SK-N-SH (cell line): ENCODE measurements around the gene DLL4.

Experiments
- GABPA ChIP-seq: IDR thresholded peaks from 2 replicates; pipeline ENCODE4 v1.4.0; 2012; ENCODE audit warnings: low read depth, mild to moderate bottlenecking
- ZBTB33 ChIP-seq: IDR thresholded peaks from 2 replicates; pipeline ENCODE4 v1.4.0; 2012; ENCODE audit warnings: low read depth, borderline replicate concordance
- TF ChIP-seq, protein P1 (sequence below): IDR thresholded peaks from 2 replicates; pipeline ENCODE4; 2012

- TF ChIP-seq, protein P1, sequence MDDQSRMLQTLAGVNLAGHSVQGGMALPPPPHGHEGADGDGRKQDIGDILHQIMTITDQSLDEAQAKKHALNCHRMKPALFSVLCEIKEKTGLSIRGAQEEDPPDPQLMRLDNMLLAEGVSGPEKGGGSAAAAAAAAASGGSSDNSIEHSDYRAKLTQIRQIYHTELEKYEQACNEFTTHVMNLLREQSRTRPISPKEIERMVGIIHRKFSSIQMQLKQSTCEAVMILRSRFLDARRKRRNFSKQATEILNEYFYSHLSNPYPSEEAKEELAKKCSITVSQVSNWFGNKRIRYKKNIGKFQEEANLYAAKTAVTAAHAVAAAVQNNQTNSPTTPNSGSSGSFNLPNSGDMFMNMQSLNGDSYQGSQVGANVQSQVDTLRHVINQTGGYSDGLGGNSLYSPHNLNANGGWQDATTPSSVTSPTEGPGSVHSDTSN, result no peak
- TF ChIP-seq ZBTB33, result no peak
- no peak for TF ChIP-seq GABPA
These were observed 28.7 kb upstream of the DLL4 start for GRCh38 chr15:40900256-40901052.
